HG03064 (cell line): Measurements from ENCODE around the gene CALHM3.

Experiments used
- ATAC-seq: cut with Tn5 transposase; IDR thresholded peaks from one replicate; pipeline ENCODE4 v1.9.1; 2021; ENCODE audit warnings: low read depth; ENCODE audit not compliant: unreplicated experiment

CALHM3 gene

GRCh38 chr10:103427866-103428265, 51.2 kb downstream of the CALHM3 start:
- ATAC-seq = no peak

GRCh38 chr10:103423748-103424147, 55.3 kb downstream of the CALHM3 start:
- no peak for ATAC-seq
